HG03196 (cell line): ENCODE data around the gene DNAJB14.
A peak's percentile ranks its signal among the peaks of the same experiment; 100 is the strongest.

Experiments
- ATAC-seq: cut with Tn5 transposase; IDR thresholded peaks from one replicate; pipeline ENCODE4 v1.9.1; 2021; ENCODE audit not compliant: unreplicated experiment

DNAJB14 gene

GRCh38 chr4:99872570-99872969, 73.8 kb downstream of the DNAJB14 start:
- no peak for ATAC-seq

GRCh38 chr4:99868126-99868596, 78.3 kb downstream of the DNAJB14 start:
- ATAC-seq = no peak

- no peak for ATAC-seq
Measured at GRCh38 chr4:99863804-99864203, 82.6 kb downstream of the DNAJB14 start.

GRCh38 chr4:99861120-99861905, 85.1 kb downstream of the DNAJB14 start:
- ATAC-seq = no peak

DNA sequence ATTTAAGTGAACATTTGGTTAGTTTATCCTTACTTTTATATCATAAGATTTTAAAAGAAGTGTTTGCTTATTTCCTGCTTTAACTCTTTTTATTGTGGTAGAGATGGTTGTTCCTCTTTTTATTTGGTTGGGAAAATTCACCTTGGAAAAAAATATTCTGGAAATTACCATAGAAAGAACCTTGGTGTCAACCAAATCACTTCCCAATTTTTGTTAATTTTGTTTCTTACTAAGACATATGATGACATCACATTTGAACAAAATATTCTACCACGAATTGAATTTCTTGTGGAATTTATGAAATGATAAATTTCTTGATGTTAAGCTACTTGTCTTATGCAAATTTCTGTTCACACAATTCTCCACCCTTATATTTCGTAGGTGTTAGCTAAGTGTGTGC, 85.9 kb downstream of the DNAJB14 start:
- no peak for ATAC-seq

DNA sequence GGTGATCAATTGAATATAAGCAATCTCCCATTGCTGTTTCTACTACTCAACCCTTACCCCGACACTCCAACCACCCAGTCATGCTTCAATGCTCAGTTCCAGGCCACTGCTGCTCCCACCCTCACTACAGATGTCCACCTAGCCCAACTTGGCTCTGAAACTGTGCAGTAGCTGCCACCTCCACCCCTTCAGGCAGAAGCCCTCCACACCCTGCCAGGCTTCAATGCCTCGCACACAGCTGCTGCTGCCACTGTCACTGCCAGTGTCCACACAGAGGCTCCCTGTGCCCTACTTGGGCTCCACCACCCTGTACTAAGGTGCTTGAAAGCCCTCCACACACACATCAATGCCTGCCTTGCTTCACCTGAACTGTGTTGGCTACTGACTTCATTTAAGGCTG, 86.8 kb downstream of the DNAJB14 start:
- ATAC-seq = peak; percentile 57

GRCh38 chr4:99857307-99857706, 89.1 kb downstream of the DNAJB14 start:
- ATAC-seq = no peak

DNA sequence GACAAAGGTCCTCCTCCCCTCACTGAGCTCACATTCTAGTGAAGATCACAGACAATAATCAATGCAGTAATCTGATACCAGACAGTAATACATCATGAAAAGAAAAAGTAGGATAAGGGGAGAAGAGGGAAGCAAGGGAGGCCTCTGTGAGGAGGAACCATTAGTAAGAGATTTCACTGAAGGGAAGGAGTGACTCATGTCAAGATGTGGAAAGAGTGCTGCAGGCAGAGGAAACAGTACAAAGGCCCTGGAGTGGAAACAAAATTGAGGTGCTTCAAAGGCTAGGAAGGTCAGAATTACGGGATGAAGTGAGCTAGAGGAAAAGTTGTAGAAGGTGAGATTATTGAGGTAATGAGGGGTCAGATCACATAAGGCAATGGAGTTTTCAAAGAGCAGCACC, 90.3 kb downstream of the DNAJB14 start:
- ATAC-seq = no peak

DNA sequence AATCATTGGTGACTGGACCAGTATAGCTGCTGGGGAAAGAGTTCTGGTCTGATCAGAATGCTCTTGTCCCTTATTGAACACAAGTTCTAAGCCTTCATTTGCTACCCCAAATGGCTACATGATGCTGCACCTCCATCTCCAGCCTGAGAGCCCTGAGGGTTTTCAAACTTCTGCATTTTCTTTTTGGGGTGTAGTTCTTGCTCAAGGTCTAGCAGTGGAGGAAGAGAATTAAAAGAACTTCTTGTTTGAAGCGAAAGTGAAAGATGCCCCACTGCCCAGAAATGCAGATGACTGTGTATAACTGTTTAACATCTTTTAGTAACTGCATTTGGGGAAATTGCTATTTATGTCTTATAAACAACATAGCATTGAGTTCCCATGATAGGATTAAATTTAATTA, 90.7 kb downstream of the DNAJB14 start:
- ATAC-seq = peak; percentile 38

- no peak for ATAC-seq
Measured at GRCh38 chr4:99853999-99854398, 92.4 kb downstream of the DNAJB14 start.

DNA sequence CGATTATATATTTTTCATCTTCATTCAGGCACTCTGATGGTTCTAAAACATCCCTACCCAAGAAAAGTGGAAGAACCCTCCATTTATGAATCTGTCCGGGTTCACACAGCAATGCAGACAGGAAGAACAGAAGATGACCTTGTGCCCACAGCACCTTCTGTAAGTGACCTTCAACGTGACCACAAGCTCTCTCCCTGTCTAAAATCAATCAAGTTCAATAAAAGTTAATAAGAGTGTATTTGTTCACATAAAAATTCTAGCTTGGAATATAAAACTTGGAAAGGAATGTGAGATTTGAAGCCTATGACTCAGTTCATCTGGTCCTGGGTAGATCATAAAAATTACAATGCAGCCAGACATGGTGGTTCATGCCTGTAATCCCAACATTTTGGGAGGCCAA, 93.2 kb downstream of the DNAJB14 start:
- ATAC-seq = no peak

GRCh38 chr4:99852199-99852749, 94.1 kb downstream of the DNAJB14 start:
- ATAC-seq = no peak

DNA sequence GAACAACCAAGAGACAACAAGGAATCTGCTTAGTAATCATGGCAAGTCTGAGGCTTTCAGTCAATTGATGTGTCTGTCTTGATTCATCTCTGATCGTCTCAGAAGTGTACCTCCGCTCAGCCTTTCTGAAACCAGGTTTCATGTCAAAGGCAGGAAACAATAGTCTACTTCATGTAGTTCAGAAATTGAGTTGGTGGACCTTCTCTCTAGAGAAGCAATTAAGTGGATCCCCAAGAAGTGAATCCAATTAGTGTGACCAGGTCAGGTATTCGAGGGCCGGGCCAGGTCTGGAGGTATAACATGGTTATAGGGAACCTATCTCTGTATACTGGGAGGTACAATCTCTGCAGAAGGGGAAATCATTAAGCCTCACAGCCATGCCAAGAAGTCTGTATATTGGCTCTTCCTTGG, 97.8 kb downstream of the DNAJB14 start:
- peak; percentile 46 for ATAC-seq

DNA sequence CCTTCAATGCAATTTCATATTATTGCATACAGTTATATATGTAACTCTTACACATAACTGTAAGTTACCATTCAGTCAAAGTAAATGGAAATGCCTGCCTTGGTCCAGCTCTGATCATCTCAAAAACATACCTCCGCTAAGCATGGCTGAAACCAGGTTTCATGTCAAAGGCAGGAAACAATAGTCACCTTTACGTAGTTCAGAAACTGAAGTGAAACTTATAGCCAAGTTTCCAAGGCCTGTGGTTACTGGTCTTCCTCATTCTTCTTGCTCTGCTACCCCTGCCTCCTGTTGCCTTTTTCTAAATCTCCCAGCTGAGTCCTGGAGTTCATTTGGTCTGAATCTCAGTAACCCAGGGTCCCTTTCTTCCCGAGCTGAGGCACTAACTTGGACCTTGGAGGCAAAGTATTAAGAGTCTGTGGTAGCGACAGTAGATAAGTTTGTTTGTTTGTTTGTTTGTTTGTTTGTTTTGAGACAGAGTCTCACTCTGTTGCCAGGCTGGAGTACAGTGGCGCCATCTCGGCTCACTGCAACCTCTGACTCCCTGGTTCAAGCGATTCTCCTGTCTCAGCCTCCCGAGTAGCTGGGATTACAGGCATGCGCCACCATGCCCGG, 98.9 kb downstream of the DNAJB14 start:
- ATAC-seq = peak; percentile 63

GRCh38 chr4:99846891-99847290, 99.5 kb downstream of the DNAJB14 start:
- no peak for ATAC-seq
